HCT116 (cell line): ENCODE data around the gene BAHD1. TPM values are rescaled to one million over a fixed set of nuclear protein-coding genes. Genes with fewer than 3 reads are reported as not detected.

Experiments used
- ATAC-seq: fragments of 200-7000 bp; cut with Tn5 transposase; 2 replicates; pipeline ENCODE4 v1.9.1; 2020; ENCODE audit warnings: mild to moderate bottlenecking, moderate library complexity
- BruUV-seq: library from RNA; stranded (reverse); fragments of 400-500 nt; replicated peaks from 2 replicates; lab custom pipeline; 2021; lab: Mats Ljungman, UMichigan
- CTCF ChIA-PET: fragments of 300-600 bp; sonication (Branson Sonifier 250); formaldehyde crosslinking; loops from one replicate; lab custom pipeline; 2021; ENCODE audit warnings: antibody characterized with exemption; lab: Charles Lee
- POLR2A ChIA-PET: fragments of 300-600, 350-600 bp; sonication (Branson Sonifier 250); formaldehyde crosslinking; loops from one replicate; lab custom pipeline; 2021; ENCODE audit warnings: antibody characterized with exemption; lab: Charles Lee
- RAD21 ChIA-PET, 2 experiments: fragments of 300-600 bp; sonication (Branson Sonifier 250); formaldehyde crosslinking; loops; one replicate each; lab custom pipeline; 2023; ENCODE audit warnings: low total read pairs in 2 of 2; ENCODE audit not compliant: uncharacterized antibody in 2 of 2, unreplicated experiment in 2 of 2, low non-redundant PET in 1 of 2; lab: Charles Lee
- DNase-seq: peaks from one replicate; pipeline ENCODE4 v3.0.0-alpha.2; 2010; ENCODE audit warnings: low read depth, low spot score
- H2AFZ ChIP-seq: fragments of 200-600 bp; shearing (Covaris generic), sonication (generic); 2 replicates; pipeline ENCODE4 v1.6.1; 2017; ENCODE audit warnings: low read depth, mixed run types, mixed read lengths, antibody characterized with exemption, low read length; ENCODE audit not compliant: poor library complexity, severe bottlenecking
- H3K27ac ChIP-seq: 2 replicates; pipeline ENCODE4 v1.5.1; 2012; ENCODE audit warnings: low read depth, low read length
- H3K27me3 ChIP-seq: fragments of 200-600 bp; sonication (generic); 2 replicates; pipeline ENCODE4 v1.6.1; 2016; ENCODE audit warnings: mixed run types, low read length, mixed read lengths; ENCODE audit not compliant: insufficient read depth
- H3K36me3 ChIP-seq, 2 experiments: fragments of 200-500 bp in 1 of 2; fragments of 200-600 bp in 1 of 2; sonication (Bioruptor generic) in 1 of 2; sonication (generic) in 1 of 2; 2 replicates each; pipeline versions ENCODE4 v1.5.1 to v1.6.1; 2014 to 2016; ENCODE audit warnings: low read length in 2 of 2, inconsistent platforms in 1 of 2, mixed read lengths in 1 of 2, mixed run types in 1 of 2; ENCODE audit not compliant: insufficient read depth in 2 of 2, control insufficient read depth in 1 of 2
- H3K4me1 ChIP-seq, 2 experiments: fragments of 200-600 bp in 1 of 2; sonication (generic) in 1 of 2; 2 replicates each; pipeline versions ENCODE4 v1.5.1 to v1.6.1; 2012 to 2017; ENCODE audit warnings: low read length in 2 of 2, inconsistent platforms in 1 of 2, mild to moderate bottlenecking in 1 of 2, mixed read lengths in 1 of 2, mixed run types in 1 of 2, moderate library complexity in 1 of 2; ENCODE audit not compliant: insufficient read depth in 2 of 2, control insufficient read depth in 1 of 2
- H3K4me2 ChIP-seq: fragments of 200-600 bp; sonication (generic); 2 replicates; pipeline ENCODE4 v1.6.1; 2017; ENCODE audit warnings: mixed run types, low read length, mixed read lengths
- H3K4me3 ChIP-seq, 2 experiments: fragments of 200-600 bp in 1 of 2; sonication (generic) in 1 of 2; replicated peaks in 1 of 2; 2 replicates each; pipeline ENCODE4 v1.5.1; 2011 to 2016; ENCODE audit warnings: low read length in 2 of 2, control low read depth in 1 of 2, low read depth in 1 of 2, mild to moderate bottlenecking in 1 of 2, mixed read lengths in 1 of 2, mixed run types in 1 of 2
- H3K79me2 ChIP-seq: fragments of 200-600 bp; sonication (generic); 2 replicates; pipeline ENCODE4 v1.6.1; 2017; ENCODE audit warnings: mild to moderate bottlenecking, mixed run types, low read length, moderate library complexity, mixed read lengths; ENCODE audit not compliant: insufficient read depth
- H3K9ac ChIP-seq: fragments of 200-600 bp; sonication (generic); 2 replicates; pipeline ENCODE4 v1.6.1; 2016; ENCODE audit warnings: low read length, mixed read lengths
- H3K9me2 ChIP-seq: fragments of 200-600 bp; sonication (generic), shearing (Covaris generic); 2 replicates; pipeline ENCODE4 v1.6.1; 2017; ENCODE audit warnings: mixed run types, mild to moderate bottlenecking, moderate library complexity; ENCODE audit not compliant: insufficient read depth
- H3K9me3 ChIP-seq, 2 experiments: fragments of 200-500 bp in 1 of 2; fragments of 200-600 bp in 1 of 2; sonication (Bioruptor generic) in 1 of 2; sonication (generic) in 1 of 2; 2 replicates each; pipeline ENCODE4 v1.6.1; 2014 to 2017; ENCODE audit warnings: low read length in 2 of 2, mixed read lengths in 2 of 2, inconsistent platforms in 1 of 2, low read depth in 1 of 2, mild to moderate bottlenecking in 1 of 2, mixed run types in 1 of 2, moderate library complexity in 1 of 2; ENCODE audit not compliant: control insufficient read depth in 1 of 2, insufficient read depth in 1 of 2
- H4K20me1 ChIP-seq: fragments of 200-600 bp; sonication (generic), shearing (Covaris generic); 2 replicates; pipeline ENCODE4 v1.6.1; 2017; ENCODE audit warnings: mixed run types, mild to moderate bottlenecking, moderate library complexity; ENCODE audit not compliant: insufficient read depth
- ATF3 ChIP-seq: IDR thresholded peaks from 2 replicates; pipeline ENCODE4 v1.6.1; 2012
- CBX3 ChIP-seq: IDR thresholded peaks from 2 replicates; pipeline ENCODE4 v1.6.1; 2012; ENCODE audit warnings: low read depth
- ELF1 ChIP-seq: IDR thresholded peaks from 2 replicates; pipeline ENCODE4 v1.6.1; 2012; ENCODE audit warnings: low read depth, borderline replicate concordance
- EZH2phosphoT487 ChIP-seq: fragments of 200-600 bp; IDR thresholded peaks from 2 replicates; pipeline ENCODE4 v1.6.1; 2018; ENCODE audit warnings: antibody characterized with exemption, borderline replicate concordance
- SIN3A ChIP-seq: IDR thresholded peaks from 2 replicates; pipeline ENCODE4 v1.6.1; 2012; ENCODE audit warnings: low read depth
- SP1 ChIP-seq: IDR thresholded peaks from 2 replicates; pipeline ENCODE4 v1.6.1; 2012; ENCODE audit warnings: low read depth
- YY1 ChIP-seq: IDR thresholded peaks from 2 replicates; pipeline ENCODE4 v1.6.1; 2011; ENCODE audit warnings: low read length, low read depth, moderate library complexity, mild to moderate bottlenecking; ENCODE audit not compliant: insufficient replicate concordance; ENCODE audit errors: extremely low read depth
- ZFX ChIP-seq: fragments of 450-650 bp; IDR thresholded peaks from 2 replicates; pipeline ENCODE4 v1.6.1; 2017
- ZNF274 ChIP-seq: fragments of 200-500 bp; sonication (Bioruptor generic); IDR thresholded peaks from 2 replicates; pipeline ENCODE4 v1.6.1; 2014; ENCODE audit warnings: mild to moderate bottlenecking, low read depth, low read length, inconsistent platforms
- intact Hi-C: fragments of 100-400 bp; cut with micrococcal nuclease; formaldehyde crosslinking; loops from 2 replicates; pipeline ENCODE4 v1.10.0; 2022
- total RNA-seq: library from RNA; stranded (reverse); gene quantifications from one replicate; pipeline ENCODE4 v1.2.1, GENCODE V29; 2021; ENCODE audit not compliant: unreplicated experiment
- TF ChIP-seq, protein P1 (sequence below): IDR thresholded peaks from 2 replicates; pipeline ENCODE4 v1.6.1; 2012; ENCODE audit warnings: low read depth
- TF ChIP-seq, protein P2 (sequence below): IDR thresholded peaks from 2 replicates; pipeline ENCODE4 v1.6.1; 2012

Gene BAHD1
- total RNA-seq, 1 experiment from 2014 or later = 25.0 TPM

DNA sequence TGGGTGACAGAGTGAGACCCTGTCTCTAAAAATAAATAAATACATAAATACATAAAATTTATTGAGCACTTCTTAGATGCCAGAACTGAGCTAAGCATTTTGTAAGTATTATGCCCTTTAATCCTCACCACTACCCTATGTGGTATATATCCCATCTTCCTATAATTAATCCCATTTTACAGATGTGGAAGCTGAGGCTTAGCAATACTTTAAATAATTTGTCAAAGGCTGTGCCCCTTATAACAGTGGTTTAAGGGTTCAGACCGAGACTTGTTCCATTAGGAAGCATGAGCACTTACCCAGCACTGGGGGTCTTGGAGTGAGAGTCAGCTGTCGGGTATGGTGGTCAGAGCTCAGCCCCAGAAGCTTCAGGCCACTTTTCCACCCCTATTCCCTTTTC, 22.5 kb downstream of the BAHD1 start:
- RAD21 ChIA-PET = no interaction called here
- H3K4me3 ChIP-seq = no peak overlapping the region
- H3K79me2 ChIP-seq = peaks cover 7% of the 10 kb centered on the region; the same call in 1 of the 2 replicates
- no peaks in the 10 kb centered on the region for H3K9me3 ChIP-seq
- H3K27ac ChIP-seq = no peak overlapping the region
- no peaks in the 10 kb centered on the region for H3K9me2 ChIP-seq
- no TSS peak for BruUV-seq
- H4K20me1 ChIP-seq = no peaks in the 10 kb centered on the region
- no peak overlapping the region for H3K4me2 ChIP-seq
- CTCF ChIA-PET = no interaction called here
- POLR2A ChIA-PET = no interaction called here
- no peak overlapping the region for H3K9ac ChIP-seq
- DNase-seq (no peak), ATAC-seq (no peak)
- intact Hi-C loops = no loop called here
- peaks cover 9 to 10% of the 10 kb centered on the region in 2 experiments; a peak in 3 of 4 replicates for H3K36me3 ChIP-seq
- H2AFZ ChIP-seq = no peak overlapping the region
- H3K4me1 ChIP-seq = no peaks in the 10 kb centered on the region
- TF ChIP-seq SP1 = no peak
- no peak for TF ChIP-seq ELF1
- TF ChIP-seq, protein P1, sequence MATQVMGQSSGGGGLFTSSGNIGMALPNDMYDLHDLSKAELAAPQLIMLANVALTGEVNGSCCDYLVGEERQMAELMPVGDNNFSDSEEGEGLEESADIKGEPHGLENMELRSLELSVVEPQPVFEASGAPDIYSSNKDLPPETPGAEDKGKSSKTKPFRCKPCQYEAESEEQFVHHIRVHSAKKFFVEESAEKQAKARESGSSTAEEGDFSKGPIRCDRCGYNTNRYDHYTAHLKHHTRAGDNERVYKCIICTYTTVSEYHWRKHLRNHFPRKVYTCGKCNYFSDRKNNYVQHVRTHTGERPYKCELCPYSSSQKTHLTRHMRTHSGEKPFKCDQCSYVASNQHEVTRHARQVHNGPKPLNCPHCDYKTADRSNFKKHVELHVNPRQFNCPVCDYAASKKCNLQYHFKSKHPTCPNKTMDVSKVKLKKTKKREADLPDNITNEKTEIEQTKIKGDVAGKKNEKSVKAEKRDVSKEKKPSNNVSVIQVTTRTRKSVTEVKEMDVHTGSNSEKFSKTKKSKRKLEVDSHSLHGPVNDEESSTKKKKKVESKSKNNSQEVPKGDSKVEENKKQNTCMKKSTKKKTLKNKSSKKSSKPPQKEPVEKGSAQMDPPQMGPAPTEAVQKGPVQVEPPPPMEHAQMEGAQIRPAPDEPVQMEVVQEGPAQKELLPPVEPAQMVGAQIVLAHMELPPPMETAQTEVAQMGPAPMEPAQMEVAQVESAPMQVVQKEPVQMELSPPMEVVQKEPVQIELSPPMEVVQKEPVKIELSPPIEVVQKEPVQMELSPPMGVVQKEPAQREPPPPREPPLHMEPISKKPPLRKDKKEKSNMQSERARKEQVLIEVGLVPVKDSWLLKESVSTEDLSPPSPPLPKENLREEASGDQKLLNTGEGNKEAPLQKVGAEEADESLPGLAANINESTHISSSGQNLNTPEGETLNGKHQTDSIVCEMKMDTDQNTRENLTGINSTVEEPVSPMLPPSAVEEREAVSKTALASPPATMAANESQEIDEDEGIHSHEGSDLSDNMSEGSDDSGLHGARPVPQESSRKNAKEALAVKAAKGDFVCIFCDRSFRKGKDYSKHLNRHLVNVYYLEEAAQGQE = no peak
- TF ChIP-seq ZNF274 = no peak
- TF ChIP-seq ZFX = no peak
- no peak for TF ChIP-seq SIN3A
- no peak for TF ChIP-seq YY1
- TF ChIP-seq EZH2phosphoT487 = no peak
- TF ChIP-seq ATF3 = no peak
- no peak for TF ChIP-seq CBX3
- TF ChIP-seq, protein P2, sequence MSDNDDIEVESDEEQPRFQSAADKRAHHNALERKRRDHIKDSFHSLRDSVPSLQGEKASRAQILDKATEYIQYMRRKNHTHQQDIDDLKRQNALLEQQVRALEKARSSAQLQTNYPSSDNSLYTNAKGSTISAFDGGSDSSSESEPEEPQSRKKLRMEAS = no peak
- TF ChIP-seq, all 23 proteins: peak for 0
- H3K27me3 ChIP-seq = no peaks in the 10 kb centered on the region
